ENCODE results near the gene PARP12.

DNA sequence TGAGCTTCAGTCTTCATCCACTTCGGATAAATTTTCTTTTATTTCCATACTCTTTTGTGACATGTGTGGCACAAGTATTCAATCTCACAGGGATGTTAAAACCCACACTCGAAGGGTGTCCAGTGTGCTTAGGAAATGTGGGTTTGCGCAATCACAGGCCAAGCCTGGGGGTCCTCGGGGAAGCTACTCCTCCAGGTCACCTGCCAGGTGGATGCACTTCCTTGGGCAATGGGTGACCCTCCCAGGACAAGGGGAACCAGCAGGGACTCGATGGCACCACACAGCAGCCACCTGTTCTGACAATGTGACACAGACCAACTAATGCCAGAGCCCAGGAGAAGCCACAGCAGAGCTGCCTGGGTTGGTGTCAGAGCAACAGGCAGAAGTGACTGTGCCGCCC, 39.0 kb downstream of the PARP12 start:
- TF ChIP-seq, protein P1, sequence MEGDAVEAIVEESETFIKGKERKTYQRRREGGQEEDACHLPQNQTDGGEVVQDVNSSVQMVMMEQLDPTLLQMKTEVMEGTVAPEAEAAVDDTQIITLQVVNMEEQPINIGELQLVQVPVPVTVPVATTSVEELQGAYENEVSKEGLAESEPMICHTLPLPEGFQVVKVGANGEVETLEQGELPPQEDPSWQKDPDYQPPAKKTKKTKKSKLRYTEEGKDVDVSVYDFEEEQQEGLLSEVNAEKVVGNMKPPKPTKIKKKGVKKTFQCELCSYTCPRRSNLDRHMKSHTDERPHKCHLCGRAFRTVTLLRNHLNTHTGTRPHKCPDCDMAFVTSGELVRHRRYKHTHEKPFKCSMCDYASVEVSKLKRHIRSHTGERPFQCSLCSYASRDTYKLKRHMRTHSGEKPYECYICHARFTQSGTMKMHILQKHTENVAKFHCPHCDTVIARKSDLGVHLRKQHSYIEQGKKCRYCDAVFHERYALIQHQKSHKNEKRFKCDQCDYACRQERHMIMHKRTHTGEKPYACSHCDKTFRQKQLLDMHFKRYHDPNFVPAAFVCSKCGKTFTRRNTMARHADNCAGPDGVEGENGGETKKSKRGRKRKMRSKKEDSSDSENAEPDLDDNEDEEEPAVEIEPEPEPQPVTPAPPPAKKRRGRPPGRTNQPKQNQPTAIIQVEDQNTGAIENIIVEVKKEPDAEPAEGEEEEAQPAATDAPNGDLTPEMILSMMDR (IDR thresholded peaks at IDR 0.05): no peak
- TF ChIP-seq POLR2A (IDR thresholded peaks at IDR 0.05): no peak
